Coronary artery (tissue), 2 donors: ENCODE measurements around the gene DCK.

Experiments used
- DNase-seq: peaks from one replicate; pipeline ENCODE4 v3.0.0-alpha.2; 2017; ENCODE audit warnings: low spot score
- H3K27ac ChIP-seq, 2 donors: fragments of 200-600 bp; sonication (generic); one replicate each; pipeline ENCODE4 v1.5.1; 2016 to 2019
- H3K4me3 ChIP-seq: fragments of 200-600 bp; sonication (generic); 2 replicates; pipeline ENCODE4 v1.5.1; 2016; ENCODE audit warnings: mild to moderate bottlenecking, moderate library complexity
- TF ChIP-seq, protein P1 (sequence below): fragments of 200-600 bp; sonication (generic); IDR thresholded peaks from one replicate; pipeline ENCODE4 v1.5.1; 2019; ENCODE audit warnings: antibody characterized with exemption

The DCK gene

DNA sequence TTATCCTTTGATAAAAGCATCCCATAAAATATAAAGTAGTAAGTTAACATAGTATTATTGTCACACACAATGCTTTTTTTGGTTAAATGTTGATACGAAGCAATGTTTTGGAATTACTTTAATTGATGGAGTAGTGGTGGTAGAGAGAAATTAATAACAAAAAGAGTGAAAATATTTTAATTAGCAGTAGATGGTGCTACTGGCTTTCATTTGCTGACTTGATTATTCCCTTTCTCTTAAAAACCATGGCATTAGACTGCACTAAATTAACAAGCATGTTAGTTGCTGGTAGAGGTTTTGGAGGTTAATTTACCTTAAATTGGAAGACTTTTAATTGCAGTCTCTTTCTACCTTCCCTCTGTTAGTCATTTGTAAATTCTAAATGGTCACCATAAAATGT lies 8.9 kb upstream of the DCK start:
- no peak for DNase-seq
- Histone ChIP-seq H3K27ac (no peak overlapping the region), H3K4me3 (no peak overlapping the region)
- TF ChIP-seq, protein P1, sequence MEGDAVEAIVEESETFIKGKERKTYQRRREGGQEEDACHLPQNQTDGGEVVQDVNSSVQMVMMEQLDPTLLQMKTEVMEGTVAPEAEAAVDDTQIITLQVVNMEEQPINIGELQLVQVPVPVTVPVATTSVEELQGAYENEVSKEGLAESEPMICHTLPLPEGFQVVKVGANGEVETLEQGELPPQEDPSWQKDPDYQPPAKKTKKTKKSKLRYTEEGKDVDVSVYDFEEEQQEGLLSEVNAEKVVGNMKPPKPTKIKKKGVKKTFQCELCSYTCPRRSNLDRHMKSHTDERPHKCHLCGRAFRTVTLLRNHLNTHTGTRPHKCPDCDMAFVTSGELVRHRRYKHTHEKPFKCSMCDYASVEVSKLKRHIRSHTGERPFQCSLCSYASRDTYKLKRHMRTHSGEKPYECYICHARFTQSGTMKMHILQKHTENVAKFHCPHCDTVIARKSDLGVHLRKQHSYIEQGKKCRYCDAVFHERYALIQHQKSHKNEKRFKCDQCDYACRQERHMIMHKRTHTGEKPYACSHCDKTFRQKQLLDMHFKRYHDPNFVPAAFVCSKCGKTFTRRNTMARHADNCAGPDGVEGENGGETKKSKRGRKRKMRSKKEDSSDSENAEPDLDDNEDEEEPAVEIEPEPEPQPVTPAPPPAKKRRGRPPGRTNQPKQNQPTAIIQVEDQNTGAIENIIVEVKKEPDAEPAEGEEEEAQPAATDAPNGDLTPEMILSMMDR: no peak

GRCh38 chr4:70991596-70991995 lies 1.9 kb upstream of the DCK start:
- Histone ChIP-seq H3K4me3 (no peak overlapping the region), H3K27ac (no peak overlapping the region)
- TF ChIP-seq, protein P1: no peak
- no peak for DNase-seq

GRCh38 chr4:70992391-70992881 lies 1.0 kb upstream of the DCK start:
- H3K4me3 ChIP-seq: peak overlapping the region; percentile 92

DNA sequence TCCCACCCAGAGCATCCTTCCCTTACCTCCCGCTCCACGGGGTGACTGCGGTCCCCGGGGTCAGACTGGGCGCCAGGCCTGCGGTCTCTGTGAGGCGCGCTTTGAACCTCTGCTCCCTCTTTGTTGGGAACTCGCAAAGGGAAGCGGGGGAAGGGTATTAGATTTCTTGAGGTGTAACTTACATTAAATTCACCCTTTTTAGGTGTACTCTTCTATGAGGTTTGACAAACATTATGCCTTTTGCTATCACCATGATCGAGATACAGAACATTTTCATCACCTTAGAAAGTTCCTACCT lies 569 bp downstream of the DCK start:
- DNase-seq: no peak
- TF ChIP-seq, protein P1: no peak
- H3K27ac ChIP-seq: peak overlapping the region; percentile 79 to 92
- peak overlapping the region; percentile 92 for H3K4me3 ChIP-seq

More at GRCh38 chr4:70992391-70992881, 1.0 kb upstream of the DCK start:
- peak overlapping the region in 1 of 2 donors; percentile 92 for H3K27ac ChIP-seq
- DNase-seq: no peak
- TF ChIP-seq, protein P1: no peak

DNA sequence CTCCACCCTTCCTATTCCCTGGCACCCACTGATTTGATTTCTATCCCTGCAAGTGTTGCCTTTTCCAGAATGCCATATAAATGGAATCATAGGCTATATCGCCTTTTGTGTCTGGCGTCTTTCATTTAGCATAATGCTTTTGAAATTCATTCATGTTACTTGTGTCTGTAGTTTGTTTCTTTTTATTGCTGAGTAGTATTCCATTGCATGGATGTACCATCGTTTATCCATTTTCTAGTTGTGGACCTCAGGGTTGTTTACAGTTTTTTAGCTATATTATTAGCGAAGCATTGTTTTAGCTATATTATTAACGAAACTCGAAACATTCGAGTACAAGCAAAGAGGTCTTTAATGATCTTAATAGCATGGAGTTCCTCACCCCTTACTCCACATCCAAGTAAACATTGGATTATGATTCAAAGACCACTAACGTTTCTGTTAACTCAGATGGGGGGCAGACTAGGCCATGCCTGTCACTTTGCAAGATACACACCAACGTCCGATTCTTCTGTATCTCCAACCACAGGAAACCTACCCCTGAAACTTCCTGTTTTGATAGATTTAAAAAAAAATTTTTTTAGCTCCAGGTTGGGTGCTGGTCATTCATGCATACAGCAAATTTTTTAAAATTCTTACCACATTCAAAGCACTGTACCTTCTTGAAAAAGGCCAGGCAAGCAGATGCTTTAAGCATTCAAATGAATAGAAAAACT lies 1.1 kb downstream of the DCK start:
- Histone ChIP-seq H3K4me3 (peak overlapping the region; percentile 92), H3K27ac (peak overlapping the region; percentile 79 to 92)
- DNase-seq: no peak
- TF ChIP-seq, protein P1: no peak

GRCh38 chr4:70996018-70996360 lies 2.5 kb downstream of the DCK start:
- TF ChIP-seq, protein P1: no peak
- H3K4me3 ChIP-seq: peak overlapping the region; percentile 6

DNA sequence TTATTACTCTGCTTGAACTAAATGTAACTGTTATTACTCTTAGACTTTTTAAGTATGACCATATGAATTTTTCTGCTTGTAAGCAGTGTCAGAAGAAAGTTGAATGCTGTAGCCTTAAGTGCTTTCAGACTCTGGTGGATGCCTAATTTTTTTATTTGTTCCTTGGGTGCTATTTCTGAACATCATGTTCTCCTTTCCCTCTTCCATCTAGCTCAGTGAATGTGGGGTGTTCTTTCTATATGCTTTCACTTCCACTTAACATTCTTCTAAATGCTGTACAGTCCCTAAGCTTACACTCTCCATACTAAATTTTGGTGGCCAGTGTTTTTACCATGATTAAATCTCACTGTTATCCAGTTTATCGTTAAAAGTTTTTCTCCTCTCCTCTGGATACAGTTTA lies 3.6 kb downstream of the DCK start:
- no peak for DNase-seq
- Histone ChIP-seq H3K27ac (no peak overlapping the region), H3K4me3 (no peak overlapping the region)
- TF ChIP-seq, protein P1: no peak

More at GRCh38 chr4:70996018-70996360, 2.5 kb downstream of the DCK start:
- no peak overlapping the region for H3K27ac ChIP-seq
- DNase-seq: no peak
